ENCODE measurements around the gene OR2L8. TPM values are rescaled to one million over a fixed set of nuclear protein-coding genes. Genes with fewer than 3 reads are reported as not detected.
A peak's percentile ranks its signal among the peaks of the same experiment; 100 is the strongest.

OR2L8 gene
- total and polyA plus RNA-seq, 9 of the 15 experiments (the other 6 are each of a cell fraction or from before 2014, with no cell fraction given) = not detected

DNA sequence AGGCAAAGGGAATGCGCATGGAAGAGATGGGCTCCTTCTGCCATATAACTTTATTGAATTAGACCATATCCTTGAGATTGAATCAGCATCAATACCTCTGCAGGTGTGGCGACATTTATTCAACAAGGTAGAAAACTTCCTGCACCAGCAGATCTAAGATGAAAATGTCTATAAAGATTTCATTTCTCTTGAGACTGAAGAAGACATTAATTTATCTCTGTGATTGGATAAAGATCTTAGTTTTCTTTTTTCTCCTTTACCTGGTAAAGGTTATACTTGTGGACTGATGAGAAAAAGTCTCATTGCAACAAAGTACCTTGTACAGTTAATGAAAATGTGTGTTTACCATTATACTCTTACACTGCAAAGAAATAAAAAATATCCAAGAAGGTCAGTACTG is 28.7 kb upstream of the OR2L8 start, which contains the start of gene OR2T8 (continued):
- TF ChIP-seq ZNF12 (CRISPR knock-in tag; IDR thresholded peaks at IDR 0.05) = no peak
- TF ChIP-seq ZNF253 (CRISPR knock-in tag; conservative IDR thresholded peaks at IDR 0.05) = no peak
- TF ChIP-seq HCFC1 (IDR thresholded peaks at IDR 0.05; ENCODE audit: low read depth, low read length) = no peak
- TF ChIP-seq E2F6 (IDR thresholded peaks at IDR 0.05; ENCODE audit: borderline replicate concordance in 1 of 2, extremely low read depth in 1 of 2, insufficient read depth in 1 of 2, insufficient read length in 1 of 2, low read depth in 1 of 2, low read length in 1 of 2, poor library complexity in 1 of 2, severe bottlenecking in 1 of 2) = no peak
- TF ChIP-seq NUFIP1 (IDR thresholded peaks at IDR 0.05; ENCODE audit: partially characterized antibody) = no peak
- TF ChIP-seq, protein P1, sequence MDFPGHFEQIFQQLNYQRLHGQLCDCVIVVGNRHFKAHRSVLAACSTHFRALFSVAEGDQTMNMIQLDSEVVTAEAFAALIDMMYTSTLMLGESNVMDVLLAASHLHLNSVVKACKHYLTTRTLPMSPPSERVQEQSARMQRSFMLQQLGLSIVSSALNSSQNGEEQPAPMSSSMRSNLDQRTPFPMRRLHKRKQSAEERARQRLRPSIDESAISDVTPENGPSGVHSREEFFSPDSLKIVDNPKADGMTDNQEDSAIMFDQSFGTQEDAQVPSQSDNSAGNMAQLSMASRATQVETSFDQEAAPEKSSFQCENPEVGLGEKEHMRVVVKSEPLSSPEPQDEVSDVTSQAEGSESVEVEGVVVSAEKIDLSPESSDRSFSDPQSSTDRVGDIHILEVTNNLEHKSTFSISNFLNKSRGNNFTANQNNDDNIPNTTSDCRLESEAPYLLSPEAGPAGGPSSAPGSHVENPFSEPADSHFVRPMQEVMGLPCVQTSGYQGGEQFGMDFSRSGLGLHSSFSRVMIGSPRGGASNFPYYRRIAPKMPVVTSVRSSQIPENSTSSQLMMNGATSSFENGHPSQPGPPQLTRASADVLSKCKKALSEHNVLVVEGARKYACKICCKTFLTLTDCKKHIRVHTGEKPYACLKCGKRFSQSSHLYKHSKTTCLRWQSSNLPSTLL (IDR thresholded peaks at IDR 0.05) = no peak

- intact Hi-C loops (cut with micrococcal nuclease) = no loop called here
- POLR2A ChIA-PET = no interaction called here
- no peak for TF ChIP-seq POLR2G (IDR thresholded peaks at IDR 0.05; ENCODE audit: low read depth, low read length)
- no peak for TF ChIP-seq LEF1 (IDR thresholded peaks at IDR 0.05)
- no peak for TF ChIP-seq NCOA2 (IDR thresholded peaks at IDR 0.05; ENCODE audit: partially characterized antibody in 2 of 2)
- TF ChIP-seq POLR2B (IDR thresholded peaks at IDR 0.05; ENCODE audit: low read depth, partially characterized antibody) = no peak
- TF ChIP-seq SAFB2 (IDR thresholded peaks at IDR 0.05; ENCODE audit: borderline replicate concordance, low read depth, low read length, severe bottlenecking) = no peak
Measured at GRCh38 chr1:247923941-247924340, 24.7 kb upstream of the OR2L8 start.

More at GRCh38 chr1:247923941-247924340, 24.7 kb upstream of the OR2L8 start:
- no peak for DNase-seq (ENCODE audit: extremely low read depth in 1 of 4, low spot score in 3 of 4)
- Histone ChIP-seq H3K36me3 (ENCODE audit: control insufficient read depth, insufficient read depth, low read length) (no peaks in the 10 kb centered on the region), H3K4me1 (replicated peaks in 1 of 2; ENCODE audit: control insufficient read depth in 2 of 2, insufficient read depth in 2 of 2, low read length in 2 of 2) (no peaks in the 10 kb centered on the region), H3K27me3 (ENCODE audit: control insufficient read depth in 2 of 2, insufficient read depth in 2 of 2, low read length in 2 of 2) (no peaks in the 10 kb centered on the region), H3K9ac (ENCODE audit: insufficient read depth in 1 of 2, low read depth in 2 of 2, low read length in 2 of 2) (no peak overlapping the region), H3K4me2 (ENCODE audit: insufficient read depth, low read length) (no peak overlapping the region), H3K79me2 (ENCODE audit: control insufficient read depth, insufficient read depth, low read length) (no peaks in the 10 kb centered on the region), H2AFZ (ENCODE audit: low read depth, low read length) (no peak overlapping the region), H3K27ac (ENCODE audit: extremely low read depth, low read depth, low read length) (no peak overlapping the region), H3K9me1 (ENCODE audit: control insufficient read depth, insufficient read depth, low read length) (no peaks in the 10 kb centered on the region), H4K20me1 (replicated peaks; ENCODE audit: control insufficient read depth, insufficient read depth, low read length) (no peaks in the 10 kb centered on the region), H3K4me3 (no peak overlapping the region), H3K9me3 (replicated peaks; ENCODE audit: control insufficient read depth, insufficient read depth, low read depth, low read length) (no peaks in the 10 kb centered on the region)
- BruUV-seq (replicated peaks) = no TSS peak
- no peak for FAIRE-seq
- peak; percentile 57; the same call in 2 of the 3 replicates for ATAC-seq
- in situ Hi-C loops (cut with MboI) = no loop called here
- CTCF ChIA-PET (ENCODE audit: low intra/inter-chr PET ratio) = no interaction called here
- WGBS (ENCODE audit: insufficient coverage, low coverage, missing lambda C conversion rate) = 0% methylated on average over 3 of the region's 3 CpGs

Data from K562 (cell line).